ENCODE results near the gene PEX26. TPM values are rescaled to one million over a fixed set of nuclear protein-coding genes. Genes with fewer than 3 reads are reported as not detected.
A peak's percentile ranks its signal among the peaks of the same experiment; 100 is the strongest.

PEX26 gene
- total RNA-seq, 1 donor from 2014 or later: 49.8 TPM

- H3K36me3 Mint-ChIP-seq (ENCODE audit: unreplicated experiment): peaks cover 6% of the 10 kb centered on the region
- H3K4me3 Mint-ChIP-seq (ENCODE audit: unreplicated experiment): peak overlapping the region; percentile 94
- no peak for TF ChIP-seq CTCF (IDR thresholded peaks at IDR 0.05; ENCODE audit: partially characterized antibody, unreplicated experiment)
- H3K27me3 Mint-ChIP-seq (ENCODE audit: unreplicated experiment): peaks cover 6% of the 10 kb centered on the region
- H3K9me3 Mint-ChIP-seq (ENCODE audit: unreplicated experiment): peaks cover 3% of the 10 kb centered on the region
- peaks cover 12% of the 10 kb centered on the region for H3K4me1 Mint-ChIP-seq (ENCODE audit: low read depth, unreplicated experiment)
- H3K27ac Mint-ChIP-seq (ENCODE audit: unreplicated experiment): peak overlapping the region; percentile 90
- no peak for DNase-seq
Observed at GRCh38 chr22:18077087-18077638, 627 bp upstream of the PEX26 start.

DNA sequence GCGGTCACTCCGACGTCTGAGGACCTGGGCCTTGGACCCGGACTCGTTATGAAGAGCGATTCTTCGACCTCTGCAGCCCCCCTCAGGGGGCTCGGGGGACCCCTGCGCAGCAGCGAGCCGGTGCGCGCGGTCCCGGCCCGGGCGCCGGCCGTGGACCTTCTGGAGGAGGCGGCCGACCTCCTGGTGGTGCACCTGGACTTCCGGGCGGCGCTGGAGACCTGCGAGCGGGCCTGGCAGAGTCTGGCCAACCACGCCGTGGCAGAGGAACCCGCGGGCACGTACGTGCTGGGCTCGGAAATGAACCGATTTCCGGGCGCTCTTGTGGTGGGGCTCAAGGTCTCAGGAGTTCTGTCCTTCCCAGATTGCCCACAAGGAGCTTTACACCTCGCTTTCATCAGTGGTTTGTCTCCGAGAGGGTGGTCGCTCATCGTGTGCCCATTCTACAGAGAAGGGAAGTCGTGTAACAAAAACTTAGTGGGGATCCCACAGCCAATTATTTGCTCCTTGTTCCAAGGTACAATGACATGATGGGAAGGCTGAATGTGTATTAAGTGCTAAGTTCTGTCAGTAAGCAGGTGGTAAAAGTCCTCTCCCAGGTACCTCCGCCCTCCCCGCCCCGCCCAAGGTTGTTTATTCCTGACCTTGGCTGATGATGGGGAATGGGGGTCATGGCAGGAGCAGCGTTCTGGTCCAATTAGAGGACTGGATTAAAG, 695 bp downstream of the PEX26 start:
- peaks cover 14% of the 10 kb centered on the region for H3K4me1 Mint-ChIP-seq (ENCODE audit: low read depth, unreplicated experiment)
- peaks cover 3% of the 10 kb centered on the region for H3K9me3 Mint-ChIP-seq (ENCODE audit: unreplicated experiment)
- H3K27ac Mint-ChIP-seq (ENCODE audit: unreplicated experiment): peak overlapping the region; percentile 90
- TF ChIP-seq CTCF (IDR thresholded peaks at IDR 0.05; ENCODE audit: partially characterized antibody, unreplicated experiment): no peak
- peak overlapping the region; percentile 94 for H3K4me3 Mint-ChIP-seq (ENCODE audit: unreplicated experiment)
- H3K27me3 Mint-ChIP-seq (ENCODE audit: unreplicated experiment): peaks cover 6% of the 10 kb centered on the region
- DNase-seq: peak; percentile 42
- H3K36me3 Mint-ChIP-seq (ENCODE audit: unreplicated experiment): peaks cover 6% of the 10 kb centered on the region

GRCh38 chr22:18079706-18080233, 2.0 kb downstream of the PEX26 start:
- Mint-ChIP-seq H3K36me3 (ENCODE audit: unreplicated experiment) (peaks cover 6% of the 10 kb centered on the region), H3K4me3 (ENCODE audit: unreplicated experiment) (peak overlapping the region; percentile 89), H3K27me3 (ENCODE audit: unreplicated experiment) (peaks cover 6% of the 10 kb centered on the region), H3K4me1 (ENCODE audit: low read depth, unreplicated experiment) (peaks cover 14% of the 10 kb centered on the region), H3K9me3 (ENCODE audit: unreplicated experiment) (peaks cover 3% of the 10 kb centered on the region), H3K27ac (ENCODE audit: unreplicated experiment) (no peak overlapping the region)
- no peak for DNase-seq
- no peak for TF ChIP-seq CTCF (IDR thresholded peaks at IDR 0.05; ENCODE audit: partially characterized antibody, unreplicated experiment)

- DNase-seq: no peak
- Mint-ChIP-seq H3K27ac (ENCODE audit: unreplicated experiment) (no peak overlapping the region), H3K36me3 (ENCODE audit: unreplicated experiment) (peaks cover 6% of the 10 kb centered on the region), H3K4me1 (ENCODE audit: low read depth, unreplicated experiment) (peaks cover 10% of the 10 kb centered on the region), H3K4me3 (ENCODE audit: unreplicated experiment) (no peak overlapping the region), H3K9me3 (ENCODE audit: unreplicated experiment) (peaks cover 3% of the 10 kb centered on the region), H3K27me3 (ENCODE audit: unreplicated experiment) (peaks cover 6% of the 10 kb centered on the region)
- no peak for TF ChIP-seq CTCF (IDR thresholded peaks at IDR 0.05; ENCODE audit: partially characterized antibody, unreplicated experiment)
Observed at GRCh38 chr22:18081416-18081815, 3.6 kb downstream of the PEX26 start.

DNA sequence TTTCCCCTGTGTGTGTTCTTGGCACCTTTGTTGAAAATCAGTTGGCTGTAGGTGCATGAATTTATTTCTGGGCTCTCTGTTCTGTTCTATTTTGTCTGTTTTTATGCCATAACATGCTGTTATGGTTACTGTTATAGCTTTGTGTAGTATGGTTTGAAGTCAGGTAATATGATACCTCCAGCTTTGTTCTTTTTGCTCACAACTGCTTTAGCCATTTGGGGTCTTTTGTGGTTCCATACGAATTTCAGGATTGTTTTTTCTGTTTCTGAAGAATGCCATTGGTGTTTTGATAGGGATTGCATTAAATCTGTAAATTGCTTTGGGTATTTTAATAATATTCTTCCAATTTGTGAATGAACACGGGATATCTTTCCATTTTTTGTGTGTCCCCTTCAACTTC, 4.7 kb downstream of the PEX26 start:
- peaks cover 5% of the 10 kb centered on the region for H3K4me1 Mint-ChIP-seq (ENCODE audit: low read depth, unreplicated experiment)
- peaks cover 6% of the 10 kb centered on the region for H3K27me3 Mint-ChIP-seq (ENCODE audit: unreplicated experiment)
- H3K27ac Mint-ChIP-seq (ENCODE audit: unreplicated experiment): peak overlapping the region; percentile 59
- no peak for DNase-seq
- peak overlapping the region; percentile 76 for H3K4me3 Mint-ChIP-seq (ENCODE audit: unreplicated experiment)
- no peak for TF ChIP-seq CTCF (IDR thresholded peaks at IDR 0.05; ENCODE audit: partially characterized antibody, unreplicated experiment)
- H3K36me3 Mint-ChIP-seq (ENCODE audit: unreplicated experiment): peaks cover 6% of the 10 kb centered on the region
- peaks cover 3% of the 10 kb centered on the region for H3K9me3 Mint-ChIP-seq (ENCODE audit: unreplicated experiment)

All from glutamatergic neuron (in vitro differentiated cells).